ENCODE results near the gene CAMK1D. TPM values are rescaled to one million over a fixed set of nuclear protein-coding genes. Genes with fewer than 3 reads are reported as not detected.

The CAMK1D gene
- polyA plus RNA-seq, 2 of the 4 experiments (the other 2 are of a cell fraction): 6.6 to 12.5 TPM

DNA sequence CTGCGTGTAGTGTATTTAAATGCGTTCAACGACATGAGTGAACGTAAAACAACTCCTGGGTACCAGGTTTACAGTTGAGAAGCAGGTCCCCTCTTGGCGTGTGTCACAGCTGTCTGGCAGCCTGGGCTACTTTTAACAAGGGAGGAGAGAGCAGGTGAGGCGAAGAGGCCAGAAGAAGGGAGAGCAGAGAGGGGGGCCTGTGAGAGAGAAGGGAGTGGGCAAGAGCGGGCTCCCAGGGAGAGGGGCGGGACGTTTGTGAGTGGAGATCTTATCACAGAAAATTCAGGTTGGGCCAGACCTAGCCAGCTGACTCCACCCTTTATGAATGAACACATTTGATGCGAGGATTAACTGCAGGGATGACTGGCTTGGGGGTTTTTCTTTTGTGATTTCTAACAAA lies 154.0 kb downstream of the CAMK1D start (continued):
- TF ChIP-seq, protein P1, sequence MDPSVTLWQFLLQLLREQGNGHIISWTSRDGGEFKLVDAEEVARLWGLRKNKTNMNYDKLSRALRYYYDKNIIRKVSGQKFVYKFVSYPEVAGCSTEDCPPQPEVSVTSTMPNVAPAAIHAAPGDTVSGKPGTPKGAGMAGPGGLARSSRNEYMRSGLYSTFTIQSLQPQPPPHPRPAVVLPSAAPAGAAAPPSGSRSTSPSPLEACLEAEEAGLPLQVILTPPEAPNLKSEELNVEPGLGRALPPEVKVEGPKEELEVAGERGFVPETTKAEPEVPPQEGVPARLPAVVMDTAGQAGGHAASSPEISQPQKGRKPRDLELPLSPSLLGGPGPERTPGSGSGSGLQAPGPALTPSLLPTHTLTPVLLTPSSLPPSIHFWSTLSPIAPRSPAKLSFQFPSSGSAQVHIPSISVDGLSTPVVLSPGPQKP (IDR thresholded peaks at IDR 0.05; ENCODE audit: low read depth, low read length): no peak
- no peak for TF ChIP-seq KDM5A (IDR thresholded peaks at IDR 0.05)

DNA sequence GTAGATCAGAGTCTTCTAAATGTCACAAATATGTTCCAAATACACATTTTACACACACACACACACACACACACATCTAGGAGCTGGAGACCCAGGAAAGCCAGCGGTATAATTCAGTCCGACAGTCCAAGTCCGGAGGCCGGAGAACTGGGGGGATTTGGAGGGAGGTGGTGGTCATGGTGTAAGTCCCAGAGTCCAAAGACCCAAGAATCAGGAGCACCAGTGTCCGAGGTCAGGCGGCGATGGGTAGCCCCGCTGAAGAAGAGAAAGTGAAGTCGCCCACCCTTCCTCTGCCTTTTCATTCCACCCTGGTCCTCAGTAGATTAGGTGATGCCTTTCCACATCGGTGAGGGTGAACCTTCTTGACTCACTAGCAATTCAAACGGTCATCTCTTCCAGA lies 154.8 kb downstream of the CAMK1D start:
- no peak overlapping the region for H3K27ac ChIP-seq
- H3K9me3 ChIP-seq: no peaks in the 10 kb centered on the region
- FAIRE-seq (no peak), ATAC-seq (no peak), DNase-seq (ENCODE audit: low read depth in 1 of 2, low spot score in 1 of 2) (no peak)
- POLR2A ChIA-PET: no interaction called here
- peaks cover 10% of the 10 kb centered on the region; the same call in 2 of the 3 replicates for H3K4me1 ChIP-seq
- H3K4me2 ChIP-seq: no peak overlapping the region
- no peak overlapping the region for H3K4me3 ChIP-seq
- TF ChIP-seq, protein P2, sequence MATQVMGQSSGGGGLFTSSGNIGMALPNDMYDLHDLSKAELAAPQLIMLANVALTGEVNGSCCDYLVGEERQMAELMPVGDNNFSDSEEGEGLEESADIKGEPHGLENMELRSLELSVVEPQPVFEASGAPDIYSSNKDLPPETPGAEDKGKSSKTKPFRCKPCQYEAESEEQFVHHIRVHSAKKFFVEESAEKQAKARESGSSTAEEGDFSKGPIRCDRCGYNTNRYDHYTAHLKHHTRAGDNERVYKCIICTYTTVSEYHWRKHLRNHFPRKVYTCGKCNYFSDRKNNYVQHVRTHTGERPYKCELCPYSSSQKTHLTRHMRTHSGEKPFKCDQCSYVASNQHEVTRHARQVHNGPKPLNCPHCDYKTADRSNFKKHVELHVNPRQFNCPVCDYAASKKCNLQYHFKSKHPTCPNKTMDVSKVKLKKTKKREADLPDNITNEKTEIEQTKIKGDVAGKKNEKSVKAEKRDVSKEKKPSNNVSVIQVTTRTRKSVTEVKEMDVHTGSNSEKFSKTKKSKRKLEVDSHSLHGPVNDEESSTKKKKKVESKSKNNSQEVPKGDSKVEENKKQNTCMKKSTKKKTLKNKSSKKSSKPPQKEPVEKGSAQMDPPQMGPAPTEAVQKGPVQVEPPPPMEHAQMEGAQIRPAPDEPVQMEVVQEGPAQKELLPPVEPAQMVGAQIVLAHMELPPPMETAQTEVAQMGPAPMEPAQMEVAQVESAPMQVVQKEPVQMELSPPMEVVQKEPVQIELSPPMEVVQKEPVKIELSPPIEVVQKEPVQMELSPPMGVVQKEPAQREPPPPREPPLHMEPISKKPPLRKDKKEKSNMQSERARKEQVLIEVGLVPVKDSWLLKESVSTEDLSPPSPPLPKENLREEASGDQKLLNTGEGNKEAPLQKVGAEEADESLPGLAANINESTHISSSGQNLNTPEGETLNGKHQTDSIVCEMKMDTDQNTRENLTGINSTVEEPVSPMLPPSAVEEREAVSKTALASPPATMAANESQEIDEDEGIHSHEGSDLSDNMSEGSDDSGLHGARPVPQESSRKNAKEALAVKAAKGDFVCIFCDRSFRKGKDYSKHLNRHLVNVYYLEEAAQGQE (IDR thresholded peaks at IDR 0.05): no peak
- no peak for TF ChIP-seq MAFK (IDR thresholded peaks at IDR 0.05; ENCODE audit: partially characterized antibody)
- TF ChIP-seq CBX2 (IDR thresholded peaks at IDR 0.05; ENCODE audit: borderline replicate concordance, low read depth): no peak
- TF ChIP-seq ESRRA (IDR thresholded peaks at IDR 0.05; ENCODE audit: borderline replicate concordance, low read length): no peak
- no peak for TF ChIP-seq KDM1A (IDR thresholded peaks at IDR 0.05; ENCODE audit: low read depth)
- no peak for TF ChIP-seq HEYL (CRISPR knock-in tag; IDR thresholded peaks at IDR 0.05)
- TF ChIP-seq GATA3 (IDR thresholded peaks at IDR 0.05; ENCODE audit: borderline replicate concordance): no peak
- TF ChIP-seq, protein P3, sequence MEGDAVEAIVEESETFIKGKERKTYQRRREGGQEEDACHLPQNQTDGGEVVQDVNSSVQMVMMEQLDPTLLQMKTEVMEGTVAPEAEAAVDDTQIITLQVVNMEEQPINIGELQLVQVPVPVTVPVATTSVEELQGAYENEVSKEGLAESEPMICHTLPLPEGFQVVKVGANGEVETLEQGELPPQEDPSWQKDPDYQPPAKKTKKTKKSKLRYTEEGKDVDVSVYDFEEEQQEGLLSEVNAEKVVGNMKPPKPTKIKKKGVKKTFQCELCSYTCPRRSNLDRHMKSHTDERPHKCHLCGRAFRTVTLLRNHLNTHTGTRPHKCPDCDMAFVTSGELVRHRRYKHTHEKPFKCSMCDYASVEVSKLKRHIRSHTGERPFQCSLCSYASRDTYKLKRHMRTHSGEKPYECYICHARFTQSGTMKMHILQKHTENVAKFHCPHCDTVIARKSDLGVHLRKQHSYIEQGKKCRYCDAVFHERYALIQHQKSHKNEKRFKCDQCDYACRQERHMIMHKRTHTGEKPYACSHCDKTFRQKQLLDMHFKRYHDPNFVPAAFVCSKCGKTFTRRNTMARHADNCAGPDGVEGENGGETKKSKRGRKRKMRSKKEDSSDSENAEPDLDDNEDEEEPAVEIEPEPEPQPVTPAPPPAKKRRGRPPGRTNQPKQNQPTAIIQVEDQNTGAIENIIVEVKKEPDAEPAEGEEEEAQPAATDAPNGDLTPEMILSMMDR (IDR thresholded peaks at IDR 0.05): no peak
- TF ChIP-seq, protein P1 (IDR thresholded peaks at IDR 0.05; ENCODE audit: low read depth, low read length): no peak
- no peak for TF ChIP-seq FOSL2 (IDR thresholded peaks at IDR 0.05)
- TF ChIP-seq FOSL2 (CRISPR knock-in tag; IDR thresholded peaks at IDR 0.05): no peak
- no peak for TF ChIP-seq SREBF2 (IDR thresholded peaks at IDR 0.05)
- no peak for TF ChIP-seq RAD21 (conservative IDR thresholded peaks at IDR 0.05 in 1 of 2, IDR thresholded peaks at IDR 0.05 in 1 of 2)
- TF ChIP-seq, protein P4, sequence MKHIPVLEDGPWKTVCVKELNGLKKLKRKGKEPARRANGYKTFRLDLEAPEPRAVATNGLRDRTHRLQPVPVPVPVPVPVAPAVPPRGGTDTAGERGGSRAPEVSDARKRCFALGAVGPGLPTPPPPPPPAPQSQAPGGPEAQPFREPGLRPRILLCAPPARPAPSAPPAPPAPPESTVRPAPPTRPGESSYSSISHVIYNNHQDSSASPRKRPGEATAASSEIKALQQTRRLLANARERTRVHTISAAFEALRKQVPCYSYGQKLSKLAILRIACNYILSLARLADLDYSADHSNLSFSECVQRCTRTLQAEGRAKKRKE (CRISPR knock-in tag; IDR thresholded peaks at IDR 0.05; ENCODE audit: low read depth): no peak
- TF ChIP-seq EHF (CRISPR knock-in tag; IDR thresholded peaks at IDR 0.05): no peak
- no peak for TF ChIP-seq HDAC2 (IDR thresholded peaks at IDR 0.05)
- no peak for TF ChIP-seq ZNF302 (CRISPR knock-in tag; IDR thresholded peaks at IDR 0.05)
- WGBS (ENCODE audit: missing lambda C conversion rate): 87% methylated on average over 11 of the region's 11 CpGs
- CTCF ChIA-PET: no interaction called here
